HG03060 (cell line): Measurements from ENCODE around the gene STEAP1B.

Source experiments
- ATAC-seq: cut with Tn5 transposase; IDR thresholded peaks from one replicate; pipeline ENCODE4 v1.9.1; 2021; ENCODE audit warnings: low read depth, moderate number of reproducible peaks; ENCODE audit not compliant: unreplicated experiment

Gene STEAP1B

GRCh38 chr7:22406715-22407114 lies 93.3 kb downstream of the STEAP1B start:
- ATAC-seq, result no peak

- no peak for ATAC-seq
Observed at GRCh38 chr7:22404421-22405023, 95.5 kb downstream of the STEAP1B start.

GRCh38 chr7:22403344-22403743 lies 96.6 kb downstream of the STEAP1B start:
- no peak for ATAC-seq

- no peak for ATAC-seq
Observed at GRCh38 chr7:22402250-22402649, 97.7 kb downstream of the STEAP1B start.

GRCh38 chr7:22400936-22401553 lies 98.9 kb downstream of the STEAP1B start:
- no peak for ATAC-seq

- ATAC-seq, result no peak
Observed at GRCh38 chr7:22400150-22400814, 99.7 kb downstream of the STEAP1B start.

GRCh38 chr7:22399546-22399945 lies 100.4 kb downstream of the STEAP1B start:
- no peak for ATAC-seq

GRCh38 chr7:22399091-22399490 lies 100.9 kb downstream of the STEAP1B start:
- ATAC-seq, result no peak

GRCh38 chr7:22397981-22398380 lies 102.0 kb downstream of the STEAP1B start:
- no peak for ATAC-seq

GRCh38 chr7:22395222-22395621 lies 104.8 kb downstream of the STEAP1B start:
- no peak for ATAC-seq

- no peak for ATAC-seq
Observed at GRCh38 chr7:22394739-22395138, 105.2 kb downstream of the STEAP1B start.

- no peak for ATAC-seq
Observed at GRCh38 chr7:22393913-22394729, 105.9 kb downstream of the STEAP1B start.

GRCh38 chr7:22390516-22390915 lies 109.5 kb downstream of the STEAP1B start:
- ATAC-seq, result no peak

- no peak for ATAC-seq
Observed at GRCh38 chr7:22389892-22390291, 110.1 kb downstream of the STEAP1B start.

- no peak for ATAC-seq
Observed at GRCh38 chr7:22387583-22387982, 112.4 kb downstream of the STEAP1B start.

- ATAC-seq, result peak; percentile 32
Observed at GRCh38 chr7:22386865-22387264, 113.1 kb downstream of the STEAP1B start.

- ATAC-seq, result peak; percentile 56
Observed at GRCh38 chr7:22386206-22386858, 113.7 kb downstream of the STEAP1B start.

GRCh38 chr7:22385326-22385725 lies 114.7 kb downstream of the STEAP1B start:
- ATAC-seq, result no peak

- ATAC-seq, result no peak
Observed at GRCh38 chr7:22380333-22380732, 119.7 kb downstream of the STEAP1B start.

- no peak for ATAC-seq
Observed at GRCh38 chr7:22378199-22378980, 121.6 kb downstream of the STEAP1B start.
